PC-3 (cell line): ENCODE data around the gene ZFHX2.
A peak's percentile ranks its signal among the peaks of the same experiment; 100 is the strongest.

ENCODE experiments used
- EZH2phosphoT487 ChIP-seq: fragments of 300-600 bp; sonication (generic); IDR thresholded peaks from 2 replicates; pipeline ENCODE4 v1.6.1; 2018; ENCODE audit warnings: mild to moderate bottlenecking, antibody characterized with exemption, low read length, borderline replicate concordance
- TF ChIP-seq, protein P1 (sequence below): fragments of 300-600 bp; sonication (generic); conservative IDR thresholded peaks from 2 replicates; pipeline ENCODE4 v1.5.1; 2017; ENCODE audit warnings: antibody characterized with exemption, low read depth, mild to moderate bottlenecking, low read length

DNA sequence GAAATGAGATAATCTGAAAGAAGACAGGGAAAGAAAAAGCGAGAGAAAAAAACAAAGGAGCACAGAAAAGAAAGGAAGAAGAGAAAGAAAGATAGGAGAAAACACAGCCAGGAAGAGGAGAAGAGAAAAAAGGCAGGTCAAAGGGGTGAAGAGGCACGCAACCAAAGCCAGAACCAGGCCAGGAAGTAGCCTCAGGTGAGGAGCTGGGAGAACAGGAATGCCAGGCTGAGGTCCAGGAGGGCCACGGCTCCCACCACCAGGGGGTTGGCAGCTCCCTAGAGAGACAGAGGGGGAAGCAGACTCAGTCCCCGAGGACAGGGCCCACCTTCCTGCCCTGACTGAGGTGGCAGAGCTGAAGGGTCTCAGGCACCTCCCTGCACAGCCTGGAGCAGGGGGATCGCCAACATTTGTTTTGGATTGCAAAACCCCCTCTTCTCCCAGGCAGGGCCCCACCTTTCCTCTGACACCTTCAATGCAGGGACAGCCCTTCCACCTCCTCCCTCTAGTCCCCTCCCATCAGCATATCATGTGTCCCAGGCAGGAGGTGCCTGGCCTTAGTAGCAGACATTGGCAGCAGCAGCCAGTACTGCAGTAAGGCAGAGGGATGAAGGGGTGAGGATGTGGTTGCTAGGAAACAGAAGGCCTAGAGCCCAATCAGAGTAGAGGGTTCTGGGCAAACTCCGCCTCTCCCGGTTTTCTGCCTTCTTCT lies 18.0 kb upstream of the ZFHX2 start:
- TF ChIP-seq, protein P1, sequence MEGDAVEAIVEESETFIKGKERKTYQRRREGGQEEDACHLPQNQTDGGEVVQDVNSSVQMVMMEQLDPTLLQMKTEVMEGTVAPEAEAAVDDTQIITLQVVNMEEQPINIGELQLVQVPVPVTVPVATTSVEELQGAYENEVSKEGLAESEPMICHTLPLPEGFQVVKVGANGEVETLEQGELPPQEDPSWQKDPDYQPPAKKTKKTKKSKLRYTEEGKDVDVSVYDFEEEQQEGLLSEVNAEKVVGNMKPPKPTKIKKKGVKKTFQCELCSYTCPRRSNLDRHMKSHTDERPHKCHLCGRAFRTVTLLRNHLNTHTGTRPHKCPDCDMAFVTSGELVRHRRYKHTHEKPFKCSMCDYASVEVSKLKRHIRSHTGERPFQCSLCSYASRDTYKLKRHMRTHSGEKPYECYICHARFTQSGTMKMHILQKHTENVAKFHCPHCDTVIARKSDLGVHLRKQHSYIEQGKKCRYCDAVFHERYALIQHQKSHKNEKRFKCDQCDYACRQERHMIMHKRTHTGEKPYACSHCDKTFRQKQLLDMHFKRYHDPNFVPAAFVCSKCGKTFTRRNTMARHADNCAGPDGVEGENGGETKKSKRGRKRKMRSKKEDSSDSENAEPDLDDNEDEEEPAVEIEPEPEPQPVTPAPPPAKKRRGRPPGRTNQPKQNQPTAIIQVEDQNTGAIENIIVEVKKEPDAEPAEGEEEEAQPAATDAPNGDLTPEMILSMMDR = 0 out of 2 replicates have a peak, but pooled peaks have one; percentile 8
- TF ChIP-seq EZH2phosphoT487 = no peak
